GF-D8 (cell line): Measurements from ENCODE around the gene C10orf90.

Experiments
- DNase-seq: peaks from one replicate; lab custom pipeline; 2025; lab: John Stamatoyannopoulos, UW

The C10orf90 gene

DNA sequence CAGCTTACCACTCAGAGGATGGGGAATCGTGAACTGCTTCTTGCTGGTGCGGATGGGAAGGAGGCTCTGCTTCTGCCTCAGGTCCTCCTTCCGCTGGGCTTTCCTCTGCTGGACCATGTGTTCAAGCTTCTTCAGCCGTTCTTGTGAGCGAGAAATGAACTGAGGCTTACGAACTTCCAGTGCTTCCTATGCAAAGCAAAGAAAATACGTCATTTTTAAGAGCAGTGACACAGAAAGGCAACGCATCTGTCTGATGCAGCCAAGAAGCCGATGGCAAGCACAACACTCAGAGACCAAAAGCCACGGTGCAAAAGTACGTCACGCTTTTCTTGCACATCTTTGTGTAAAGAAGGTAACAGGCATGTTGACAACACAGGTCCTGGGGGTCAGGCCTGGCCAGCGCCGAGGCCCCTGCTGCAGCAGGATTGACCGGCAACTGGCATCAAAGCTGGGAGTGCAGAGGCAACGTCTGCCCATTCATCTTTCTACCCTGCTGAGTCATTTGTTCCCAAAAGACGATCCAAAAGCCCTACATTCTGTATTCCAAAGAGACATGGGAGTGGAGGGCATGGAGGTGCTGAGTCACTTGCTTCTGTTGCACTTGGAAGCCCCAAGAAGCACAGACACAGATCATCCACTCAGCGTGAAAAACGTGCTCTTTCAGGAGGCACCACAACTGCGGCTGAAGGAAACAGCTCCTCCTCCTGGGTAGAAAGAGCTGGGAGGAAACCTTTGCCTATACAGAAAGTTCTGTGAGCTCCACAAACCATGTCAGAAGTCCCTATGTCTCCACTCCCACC is 211.3 kb downstream of the C10orf90 start:
- DNase-seq = no peak

DNA sequence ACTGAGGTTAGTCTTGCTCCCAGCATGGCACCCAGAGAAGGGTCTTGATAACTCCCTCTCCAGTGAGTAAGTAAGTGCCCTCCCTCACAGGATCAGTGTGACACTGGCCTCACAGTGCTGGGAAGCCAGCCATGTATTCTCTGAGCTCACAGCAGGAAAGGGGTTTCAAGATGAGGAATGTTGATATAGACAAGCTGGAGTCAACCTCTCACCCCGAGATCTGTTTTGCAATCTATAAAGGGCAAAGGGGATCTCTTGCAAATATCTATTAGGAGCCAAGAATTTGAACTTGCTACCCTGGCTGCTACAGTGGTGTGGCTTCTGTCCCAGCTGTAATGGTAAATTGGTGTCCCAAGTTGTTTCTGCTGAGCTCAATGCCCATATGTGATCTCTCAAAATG is 212.0 kb downstream of the C10orf90 start:
- no peak for DNase-seq

DNA sequence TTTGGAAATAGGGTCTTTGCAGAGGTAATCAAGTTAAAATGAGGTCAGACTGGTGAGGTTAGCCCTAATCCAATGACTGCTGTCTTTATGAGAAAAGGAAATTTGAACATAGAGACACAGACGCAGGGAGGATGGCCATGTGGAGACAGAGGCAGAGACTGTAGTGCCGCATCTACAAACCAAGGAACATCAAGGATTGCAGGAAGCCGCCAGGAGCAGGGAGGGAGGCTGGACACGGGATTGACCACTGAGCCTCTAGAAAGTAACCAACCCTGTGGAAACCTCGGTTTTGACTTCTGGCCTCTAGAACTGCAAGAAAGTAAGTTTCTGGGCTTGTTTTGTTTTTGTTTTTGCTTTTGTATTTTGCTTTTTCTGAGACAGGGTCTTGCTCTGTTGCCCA is 213.9 kb downstream of the C10orf90 start:
- DNase-seq = no peak

DNA sequence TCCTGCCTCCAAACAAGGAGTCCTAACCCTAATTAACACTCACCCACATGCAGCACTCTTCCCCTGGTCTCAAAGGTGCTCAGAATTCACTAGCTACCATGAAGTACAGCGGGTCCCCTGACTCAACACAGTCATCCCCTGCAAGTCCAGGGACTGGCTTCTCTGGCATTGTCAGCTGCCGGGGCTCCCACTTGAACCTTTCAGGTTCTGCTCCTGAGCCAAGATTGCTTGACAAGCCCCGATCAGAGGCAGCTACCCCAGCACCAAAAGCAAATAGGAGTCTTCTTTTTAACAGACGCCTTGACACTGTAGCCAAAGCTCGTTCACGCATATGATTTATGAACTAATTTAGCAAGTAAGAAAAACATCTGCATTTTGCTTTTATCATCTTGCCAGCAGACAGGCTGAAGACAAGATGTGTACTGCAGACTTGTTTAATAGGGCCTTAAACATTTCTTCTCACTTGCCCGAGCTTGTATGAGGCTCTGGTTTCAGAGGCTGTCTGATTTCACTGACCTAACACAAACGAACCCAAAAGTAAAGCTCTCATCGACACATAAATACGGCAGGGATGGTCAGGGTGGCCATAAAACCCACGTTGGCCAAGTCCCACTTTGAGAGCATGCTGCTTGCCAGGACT is 214.6 kb downstream of the C10orf90 start:
- no peak for DNase-seq

DNA sequence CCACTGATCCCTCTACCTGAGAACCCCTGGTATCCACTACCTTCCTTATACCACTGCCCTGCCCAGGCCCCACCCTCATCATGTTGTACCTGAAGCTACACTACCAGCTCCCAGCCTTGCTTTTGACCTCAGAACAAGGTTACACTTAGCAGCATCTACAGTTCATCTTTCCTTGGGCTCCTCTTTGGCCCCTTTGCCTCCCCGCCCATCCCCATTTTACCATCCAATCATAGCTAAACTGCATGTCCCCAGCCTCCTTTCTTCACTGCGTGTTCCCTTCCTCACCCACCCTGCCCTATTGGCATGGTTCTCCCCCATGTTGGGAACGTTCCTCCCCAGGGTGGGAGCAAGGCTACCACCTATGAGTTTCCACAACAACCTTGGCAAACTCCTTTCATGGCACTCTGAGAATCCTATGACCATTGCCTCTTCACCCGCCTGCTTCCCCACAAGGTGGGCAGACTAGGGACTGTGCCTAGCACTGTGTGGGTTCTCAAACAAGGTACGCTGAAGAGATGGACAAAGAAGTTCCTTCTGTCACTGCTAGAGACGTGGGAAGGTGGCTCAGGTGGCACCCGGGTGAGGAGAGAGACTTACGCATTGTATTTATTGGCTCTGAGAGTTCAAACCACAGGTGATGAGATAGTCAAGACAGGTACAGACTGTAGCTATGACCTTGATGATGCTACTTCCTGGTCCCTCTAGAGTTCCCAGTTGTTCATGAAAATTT is 215.3 kb downstream of the C10orf90 start:
- DNase-seq = no peak

DNA sequence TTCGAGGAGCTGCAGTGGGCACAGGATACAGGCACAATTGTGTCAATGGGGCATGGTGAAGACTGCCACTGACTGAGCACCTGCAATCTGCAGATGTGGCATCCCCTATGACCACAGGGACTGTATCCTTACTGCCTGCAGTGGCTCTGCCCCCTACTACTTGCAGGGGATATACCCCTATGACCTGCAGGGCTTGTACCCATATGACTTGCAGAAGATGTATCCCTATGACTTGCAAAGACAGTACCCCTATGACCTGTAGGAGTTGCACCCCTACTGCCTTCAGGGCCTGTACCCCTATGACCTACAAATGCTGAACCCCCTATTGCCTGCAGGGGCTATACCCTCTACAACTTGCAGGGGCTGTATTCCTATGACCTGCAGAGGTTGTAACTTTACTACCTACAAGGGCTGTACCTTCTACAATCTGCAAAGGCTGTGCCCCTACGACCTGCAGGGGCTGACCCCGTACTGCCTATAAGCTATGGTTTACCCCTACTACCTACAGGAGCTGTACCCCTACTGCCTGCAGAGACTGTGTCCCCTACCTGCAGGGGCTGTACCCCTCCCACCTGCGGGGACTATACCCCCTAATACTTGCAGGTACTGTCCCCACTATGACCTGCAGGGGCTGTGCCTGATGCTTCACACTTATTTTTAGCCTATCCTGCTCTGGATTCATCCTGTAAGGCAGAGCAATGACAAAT is 216.3 kb downstream of the C10orf90 start:
- DNase-seq = no peak

DNA sequence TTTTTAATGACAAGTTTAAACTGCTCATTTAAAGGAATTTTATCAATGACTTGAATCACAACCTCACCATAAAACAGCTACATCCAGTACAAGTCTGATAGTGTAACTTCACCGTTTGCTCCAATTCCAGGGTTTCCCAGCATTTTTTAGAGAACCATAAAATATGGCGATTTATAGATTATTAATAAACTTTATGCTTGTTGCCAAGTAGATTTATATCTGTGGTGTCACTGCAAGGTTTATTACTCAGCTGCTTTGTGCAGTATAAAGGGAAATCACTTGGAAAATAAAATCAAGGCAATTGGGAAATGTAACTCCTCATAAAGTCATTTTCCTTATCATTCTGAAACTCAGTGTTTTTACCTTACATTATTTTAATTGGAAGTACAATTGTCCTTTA is 218.2 kb downstream of the C10orf90 start:
- DNase-seq = no peak

DNA sequence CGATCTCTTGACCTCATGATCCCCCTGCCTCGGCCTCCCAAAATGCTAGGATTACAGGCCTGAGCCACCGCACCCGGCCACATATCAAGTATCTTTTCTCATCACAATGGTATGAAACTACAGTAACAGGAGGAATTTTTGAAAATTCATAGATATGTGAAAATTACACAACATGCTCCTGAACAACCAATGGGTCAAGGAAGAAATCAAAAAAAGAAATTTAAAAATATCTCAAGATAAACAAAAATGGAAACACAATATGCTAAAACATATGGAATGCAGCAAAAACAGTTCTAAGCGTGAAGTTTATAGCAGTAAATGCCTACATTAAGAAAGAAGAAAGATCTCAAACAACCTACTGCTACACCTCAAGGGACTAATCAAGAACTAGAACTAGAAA is 222.4 kb downstream of the C10orf90 start:
- DNase-seq = no peak

DNA sequence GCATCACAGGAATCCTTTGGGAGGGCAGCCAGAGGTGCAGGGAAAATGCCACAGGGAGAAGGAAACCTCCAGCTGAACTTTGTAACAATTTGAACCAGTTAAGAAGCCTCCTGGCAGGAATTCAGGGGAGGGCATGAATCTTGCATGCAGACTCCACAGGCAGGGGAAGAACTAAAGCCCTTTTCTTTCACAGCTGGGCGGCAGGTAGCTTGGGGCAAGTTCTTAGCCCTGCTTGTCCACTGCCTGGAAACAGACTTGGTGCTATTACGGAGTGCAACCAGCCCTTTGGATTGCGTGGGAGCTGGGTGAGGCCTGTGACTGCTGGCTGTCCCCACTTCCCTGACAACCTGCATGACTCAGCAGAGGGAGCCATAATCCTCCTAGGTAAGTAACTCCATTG is 230.6 kb downstream of the C10orf90 start:
- no peak for DNase-seq

DNA sequence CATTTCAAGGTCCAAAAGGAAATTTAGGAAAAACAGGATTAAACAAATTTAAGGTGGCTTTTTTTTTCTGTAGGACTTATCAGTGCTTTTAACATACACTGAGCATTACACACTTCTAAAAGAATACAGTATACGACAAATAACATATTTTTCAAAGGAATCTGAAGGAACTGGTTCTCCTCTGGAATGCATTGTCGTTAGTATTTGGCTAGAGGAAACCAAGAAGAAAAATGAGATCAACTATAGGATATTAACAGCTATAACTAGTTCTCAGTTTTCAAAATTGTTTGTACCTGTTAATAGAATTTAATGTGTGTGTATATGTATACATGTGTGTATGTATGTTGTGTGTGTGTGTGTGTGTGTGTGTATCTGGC is 232.1 kb downstream of the C10orf90 start:
- DNase-seq = no peak

DNA sequence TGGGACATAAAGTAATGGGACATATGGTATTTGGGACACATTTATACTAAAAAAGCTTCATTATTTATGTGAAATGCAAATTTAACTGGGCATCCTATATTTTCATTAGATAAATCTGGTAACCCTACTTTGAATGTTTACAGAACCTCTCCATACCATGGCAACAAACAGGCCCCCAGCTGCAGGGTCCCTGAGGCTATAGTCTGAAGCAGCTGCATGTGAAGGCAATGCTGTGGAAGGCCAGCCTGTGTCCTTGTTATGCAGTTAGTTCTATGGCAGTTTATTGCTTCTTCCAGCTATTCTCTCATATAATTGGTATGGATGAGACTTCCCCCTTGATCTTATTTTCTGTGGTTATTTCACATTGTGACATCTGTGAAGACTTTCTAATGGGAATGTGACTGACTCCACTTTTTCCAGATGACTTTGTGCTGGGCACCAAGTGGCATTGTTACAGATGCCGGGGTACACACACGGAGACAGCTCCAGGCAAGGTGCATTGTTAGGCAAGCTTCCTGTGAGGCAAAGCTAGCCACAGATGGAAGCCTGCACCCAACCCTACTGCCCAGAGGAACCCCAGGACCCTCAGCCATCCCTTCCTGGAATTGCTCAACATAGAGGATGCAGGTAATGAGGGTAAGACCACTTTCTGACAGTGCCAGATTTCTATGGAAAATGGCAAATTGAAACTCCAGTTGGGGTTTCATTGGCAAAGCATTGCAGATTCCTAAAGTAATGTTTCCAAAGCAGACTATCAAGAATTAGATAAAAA is 232.7 kb downstream of the C10orf90 start:
- DNase-seq = no peak

DNA sequence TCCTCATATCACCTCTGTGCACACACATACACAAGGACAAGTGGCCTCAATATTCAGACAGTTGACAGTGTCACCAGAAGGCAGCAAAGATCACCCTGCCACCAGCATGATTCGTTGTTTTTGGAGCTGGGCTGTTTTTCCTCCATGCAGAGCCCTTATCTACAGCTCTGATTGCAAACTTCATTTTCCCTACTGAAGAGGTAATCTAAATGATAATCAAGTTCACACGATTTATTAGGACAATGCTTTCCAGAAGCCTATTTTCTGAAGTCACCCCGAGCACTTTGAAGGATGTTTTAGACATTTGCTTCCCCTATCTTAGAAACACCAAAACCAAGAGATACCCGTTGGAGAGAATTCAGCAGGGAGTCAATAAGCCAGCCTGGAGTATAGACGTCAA is 236.3 kb downstream of the C10orf90 start:
- DNase-seq = no peak

DNA sequence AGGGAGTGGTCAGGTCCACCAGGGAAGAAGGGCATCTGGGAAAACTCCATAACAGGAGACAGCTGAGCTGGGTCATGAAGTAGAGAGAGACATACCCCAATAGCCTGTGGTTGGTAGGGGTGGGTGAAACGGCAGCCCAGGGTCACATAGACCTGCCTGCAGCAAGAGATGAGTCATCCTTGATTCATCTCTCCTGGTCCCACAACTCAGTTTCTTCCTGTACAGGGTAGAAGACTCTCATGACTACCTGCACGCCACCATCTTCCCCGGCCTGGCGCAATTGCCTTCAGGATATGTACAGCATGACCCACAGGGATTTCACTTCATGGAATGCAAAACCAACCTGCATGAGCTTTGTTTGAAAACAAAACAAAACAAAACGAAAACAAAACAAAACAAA is 237.1 kb downstream of the C10orf90 start:
- DNase-seq = no peak

DNA sequence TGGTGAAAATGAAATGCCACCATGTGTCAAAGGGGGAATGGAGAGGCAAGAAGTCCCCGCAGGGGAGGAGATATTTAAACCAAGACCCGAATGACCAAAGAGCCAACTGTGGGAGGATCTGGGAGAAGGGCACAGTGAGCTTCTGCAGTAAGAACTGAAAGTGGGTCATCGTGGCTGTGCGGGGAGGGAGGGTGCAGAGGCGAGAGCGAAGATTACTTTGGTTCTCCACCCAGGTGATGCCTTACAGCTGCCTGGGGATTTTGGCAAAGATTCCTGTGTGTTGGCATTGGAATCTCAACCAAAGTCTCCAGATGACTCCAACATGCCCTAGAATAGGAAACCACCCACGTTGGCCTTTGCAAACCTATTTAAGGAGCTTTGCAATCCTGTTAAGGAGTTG is 238.0 kb downstream of the C10orf90 start:
- DNase-seq = no peak

DNA sequence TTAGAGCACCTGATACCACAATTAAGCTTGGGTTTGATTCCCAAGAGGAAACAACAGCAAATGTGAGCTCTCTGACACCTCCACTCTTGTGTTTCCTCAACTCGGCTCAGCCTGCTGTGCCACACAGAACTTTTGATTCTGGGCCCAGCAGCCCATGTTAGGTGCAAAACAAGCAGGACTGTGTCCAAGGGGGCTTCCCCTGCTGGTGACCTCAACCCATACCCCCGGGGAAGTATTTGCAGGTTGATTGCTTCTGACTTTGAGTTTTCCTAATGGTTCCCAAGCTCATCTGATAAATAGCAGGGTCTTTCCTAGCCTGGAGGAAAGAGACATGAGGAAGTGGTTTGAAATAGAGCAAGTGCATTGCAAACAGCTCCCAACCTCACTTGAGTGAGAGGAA is 238.7 kb downstream of the C10orf90 start:
- no peak for DNase-seq

DNA sequence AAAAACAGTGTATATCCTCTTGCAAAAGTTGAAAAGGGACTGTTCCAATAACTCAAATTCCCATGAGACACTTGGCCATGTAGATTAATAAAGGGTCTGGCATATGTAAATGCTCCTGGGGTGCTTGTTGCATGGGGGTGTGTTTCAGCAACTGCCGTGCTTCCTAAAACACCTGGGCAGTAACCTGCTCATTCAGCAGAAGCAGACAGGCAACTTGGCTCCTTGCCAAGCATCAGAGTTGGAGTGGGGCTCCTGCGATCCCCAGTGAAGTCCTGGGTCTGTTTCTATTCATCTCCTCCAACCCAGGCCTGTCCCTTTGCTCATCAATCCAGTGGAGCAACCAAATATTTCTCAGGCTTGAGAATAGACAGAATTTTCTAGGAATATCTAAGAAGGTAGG is 240.0 kb downstream of the C10orf90 start:
- DNase-seq = no peak

DNA sequence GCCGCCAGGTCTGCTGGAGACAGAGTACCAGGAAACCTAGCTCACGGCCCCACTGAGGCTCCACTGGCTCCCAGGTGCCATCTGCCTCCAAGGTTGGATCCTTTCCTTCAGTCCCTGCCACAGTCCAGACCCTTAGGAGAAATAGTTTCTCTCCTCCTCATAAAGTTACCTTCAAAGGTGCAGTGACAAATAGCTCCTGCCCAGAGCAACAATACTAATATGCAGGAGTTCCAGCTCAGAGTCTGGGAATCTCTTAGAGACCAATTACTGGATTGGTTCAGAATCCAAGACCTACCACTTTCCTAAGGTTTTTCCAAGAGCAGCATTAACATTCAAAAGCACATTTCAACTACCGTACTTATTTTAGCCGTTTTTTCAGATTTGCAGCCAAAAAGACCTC is 241.2 kb downstream of the C10orf90 start:
- DNase-seq = no peak

DNA sequence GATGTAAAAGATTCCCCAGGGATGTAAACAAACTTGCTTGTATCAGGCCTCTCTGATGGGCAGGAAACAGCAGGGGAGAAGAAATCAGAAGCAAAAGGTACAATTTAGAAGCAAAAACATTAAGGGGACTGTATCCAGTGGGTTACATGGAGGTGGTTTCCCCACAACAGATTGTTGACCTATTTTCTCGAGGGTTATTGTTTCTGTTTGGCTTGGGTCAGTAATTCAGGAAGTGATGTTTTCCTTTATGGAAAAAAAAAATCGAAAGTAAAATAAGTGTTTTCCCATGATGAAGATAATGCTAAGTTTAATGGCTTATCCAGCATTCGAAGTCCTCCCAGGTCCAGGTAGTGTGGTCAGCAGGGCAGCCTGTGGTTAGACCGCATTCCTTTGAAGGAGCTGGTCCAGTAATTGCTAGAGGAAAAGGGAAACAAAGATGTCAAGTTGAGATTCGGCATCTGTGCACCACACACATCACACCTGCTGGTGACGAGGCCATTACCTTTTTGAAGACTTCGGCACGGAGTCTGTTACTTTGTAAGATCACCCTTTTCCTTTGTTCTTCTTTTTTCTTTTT is 244.9 kb downstream of the C10orf90 start:
- no peak for DNase-seq

DNA sequence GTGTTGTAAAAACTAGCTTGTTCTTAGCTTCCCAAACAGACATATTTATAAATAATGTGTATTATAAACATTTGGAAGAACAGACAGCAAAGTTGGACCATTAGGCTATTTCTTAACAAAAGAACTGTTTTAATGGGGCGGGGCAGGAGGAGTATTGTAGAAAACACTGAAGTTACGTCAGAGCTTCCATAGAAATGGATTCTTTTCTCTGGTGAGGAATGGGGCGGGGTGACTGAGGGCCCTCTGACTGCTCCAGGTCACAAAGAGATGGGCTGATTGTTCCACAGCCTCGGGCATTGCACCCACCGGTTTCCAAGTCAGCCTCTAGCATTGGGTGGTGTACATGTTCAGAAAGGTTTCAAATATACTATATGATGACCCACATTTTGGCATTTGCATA is 245.5 kb downstream of the C10orf90 start:
- DNase-seq = no peak

DNA sequence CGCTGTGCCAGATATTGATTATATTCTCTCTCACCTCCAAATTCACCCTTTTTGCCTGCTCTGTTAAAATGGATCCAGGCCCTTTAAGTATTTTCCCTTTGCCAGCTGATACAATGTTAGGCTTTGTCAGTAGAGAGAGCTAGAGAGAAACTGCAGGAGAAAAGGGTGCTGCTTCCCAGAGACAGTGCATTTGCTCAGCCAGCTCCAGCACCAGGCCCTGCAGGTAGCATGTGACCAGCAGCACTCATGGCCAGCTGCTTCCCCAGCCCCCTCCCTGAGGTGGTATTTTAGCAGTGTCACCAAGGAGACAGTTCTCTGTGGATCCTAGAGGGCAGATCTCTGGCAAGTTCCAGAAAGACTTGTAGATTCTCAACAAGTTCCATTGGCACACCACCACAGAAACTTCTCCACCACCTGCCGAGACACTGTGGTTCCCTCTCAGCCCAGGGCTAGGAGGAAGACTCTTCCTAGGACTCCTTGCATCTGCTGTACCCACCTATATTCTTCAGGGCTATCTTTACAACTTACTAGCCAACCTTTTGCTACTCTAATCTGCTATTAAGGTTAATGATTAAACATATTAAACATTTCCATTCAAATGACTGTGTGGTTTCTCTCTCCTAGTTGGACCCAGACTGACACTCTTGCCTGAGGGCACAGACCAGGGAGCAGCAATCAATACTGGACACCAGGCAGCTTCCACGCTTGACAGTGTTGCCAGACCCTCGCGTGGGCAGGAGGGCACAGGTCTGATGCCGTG is 246.6 kb downstream of the C10orf90 start:
- no peak for DNase-seq

DNA sequence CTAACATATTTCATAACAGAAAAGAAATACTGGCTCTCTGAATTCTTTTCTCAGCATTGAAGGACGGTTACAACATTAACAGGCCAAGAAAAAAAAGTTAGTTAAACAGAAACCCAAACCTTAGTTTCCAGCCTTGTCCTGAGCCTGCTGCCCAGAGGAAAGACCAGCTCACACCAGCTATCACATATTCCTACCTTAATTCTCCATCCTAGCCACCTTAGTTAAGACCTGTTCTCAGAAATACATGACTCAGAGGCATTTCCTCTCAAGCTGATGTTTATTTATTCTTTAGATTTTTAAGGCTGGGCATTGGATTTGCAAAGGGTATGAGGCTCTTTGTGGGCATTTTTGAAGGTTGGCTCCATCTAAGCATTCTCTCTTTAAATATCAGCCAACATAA is 247.9 kb downstream of the C10orf90 start:
- DNase-seq = no peak
